CD1c-positive myeloid dendritic cell (primary cell): ENCODE data around the gene TFF1.

Experiments used
- DNase-seq: peaks from one replicate; pipeline ENCODE4 v3.0.0-alpha.2; 2016; ENCODE audit errors: extremely low spot score

Gene TFF1

DNA sequence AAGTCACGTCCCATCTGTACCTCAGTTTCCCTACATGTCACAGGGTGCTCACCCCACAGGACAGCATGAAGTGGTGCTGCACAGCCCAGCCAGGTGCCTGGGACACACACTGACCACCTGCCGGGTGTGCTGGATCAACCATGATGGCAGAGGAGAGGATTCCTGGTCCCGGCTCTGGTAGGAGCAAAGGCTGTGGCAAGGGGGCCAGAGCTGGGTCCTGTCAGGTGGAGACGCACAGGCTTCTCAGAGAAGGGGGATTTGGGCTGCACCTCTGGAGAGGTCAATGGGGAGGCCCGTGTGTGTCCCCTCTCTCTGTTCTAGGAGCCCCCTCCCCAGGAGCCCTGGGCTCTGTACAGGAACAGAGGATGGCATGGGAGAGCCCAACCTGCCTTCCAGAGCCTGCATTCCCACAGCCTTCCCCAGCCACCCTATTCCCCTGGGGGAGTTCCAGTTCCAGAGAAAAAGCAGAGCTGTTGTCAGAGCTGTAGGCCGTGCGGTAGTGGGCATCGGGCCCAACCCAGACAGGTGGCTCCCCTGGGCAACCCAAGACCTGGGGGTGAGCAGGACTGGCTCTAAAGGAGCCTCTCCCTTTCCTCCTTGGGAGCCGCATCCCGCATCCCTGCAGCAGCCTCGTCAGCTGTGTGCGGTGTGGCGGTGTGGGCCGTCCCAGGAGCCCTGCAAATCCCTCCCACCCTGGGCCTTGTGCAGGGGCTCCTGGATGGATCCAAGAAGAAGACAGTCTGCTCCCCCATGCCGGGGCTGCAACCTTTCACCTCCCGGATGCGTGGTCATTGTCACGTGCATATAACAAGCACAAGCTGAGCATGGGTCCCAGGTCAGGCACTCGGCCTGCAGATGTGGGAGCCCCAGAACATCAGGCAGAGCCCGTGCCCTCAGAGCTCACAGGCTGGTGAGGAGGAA is 48.2 kb downstream of the TFF1 start:
- no peak for DNase-seq

DNA sequence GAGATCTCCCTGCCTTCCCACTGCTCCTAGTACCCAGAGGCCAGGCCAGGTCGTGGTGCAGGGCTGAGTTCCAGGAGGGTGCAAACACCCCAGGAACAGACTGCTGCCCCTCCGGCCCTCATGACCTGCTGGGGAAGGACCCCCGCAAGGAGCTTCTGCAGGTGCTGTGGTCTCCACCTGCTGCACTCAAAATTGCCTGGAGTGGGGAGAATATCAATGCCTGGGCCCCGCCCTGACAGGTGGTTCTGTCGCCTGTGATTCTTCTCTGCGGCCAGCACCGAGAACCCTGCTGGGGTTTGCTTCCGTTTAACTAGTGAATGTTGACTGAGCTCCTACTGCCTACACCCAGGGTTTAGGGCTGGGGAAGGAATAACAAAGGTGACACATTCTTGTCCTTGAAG is 49.0 kb downstream of the TFF1 start:
- DNase-seq: no peak

DNA sequence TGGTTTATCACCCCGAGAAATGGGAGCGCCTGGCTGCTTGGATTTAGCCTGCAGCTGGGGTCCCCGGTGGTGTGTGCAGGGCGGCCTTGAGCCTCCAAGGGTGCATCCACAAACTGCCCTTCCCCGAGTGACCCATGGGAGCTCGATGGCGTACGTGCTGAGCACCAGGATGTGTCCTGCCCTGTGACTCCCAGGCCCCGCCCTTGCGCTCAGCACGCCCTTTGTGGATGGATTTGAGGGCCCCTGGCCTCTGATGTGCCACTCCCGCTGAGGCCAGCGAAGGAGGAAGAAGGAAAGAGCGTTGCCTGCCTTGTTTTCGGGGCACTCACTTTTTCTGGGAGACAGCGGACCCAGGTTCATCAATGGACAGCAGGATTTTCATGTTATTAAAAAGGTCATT is 49.4 kb downstream of the TFF1 start:
- no peak for DNase-seq

DNA sequence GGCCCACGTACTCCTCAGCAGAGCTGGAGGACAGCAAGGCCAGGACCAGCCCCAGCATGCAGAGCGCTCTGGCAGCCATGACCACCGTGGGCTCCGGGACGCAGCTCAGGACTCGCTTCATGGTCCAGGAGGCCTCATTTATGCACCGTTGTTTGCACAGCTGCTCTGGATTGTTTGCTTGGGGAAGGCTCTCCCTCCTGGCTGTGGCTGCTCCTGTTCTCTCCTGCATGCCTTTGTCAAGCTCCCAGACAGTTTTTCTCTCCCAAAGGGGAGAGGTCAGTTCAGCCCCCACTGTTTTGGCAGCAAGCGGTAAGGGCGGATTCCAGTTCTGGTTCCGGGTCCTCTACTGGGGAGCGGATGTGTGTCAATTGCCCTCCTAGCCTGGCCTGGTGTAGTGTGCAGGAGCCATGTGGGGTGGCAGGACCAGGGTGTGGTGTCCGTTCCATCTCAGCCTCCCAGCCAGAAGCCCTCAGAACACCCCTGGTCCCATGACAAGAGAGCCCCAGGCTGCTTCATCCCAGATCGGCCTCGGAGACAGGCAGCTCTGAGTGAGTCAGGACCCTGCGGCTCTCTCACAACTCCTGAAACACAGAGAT is 50.9 kb downstream of the TFF1 start, which contains the start of gene TFF3:
Gene TFF3 (minus strand): TSS at position 114 of the 596 bp plus-strand sequence. CDS start 35 bp downstream, at position 79.
- DNase-seq: no peak

DNA sequence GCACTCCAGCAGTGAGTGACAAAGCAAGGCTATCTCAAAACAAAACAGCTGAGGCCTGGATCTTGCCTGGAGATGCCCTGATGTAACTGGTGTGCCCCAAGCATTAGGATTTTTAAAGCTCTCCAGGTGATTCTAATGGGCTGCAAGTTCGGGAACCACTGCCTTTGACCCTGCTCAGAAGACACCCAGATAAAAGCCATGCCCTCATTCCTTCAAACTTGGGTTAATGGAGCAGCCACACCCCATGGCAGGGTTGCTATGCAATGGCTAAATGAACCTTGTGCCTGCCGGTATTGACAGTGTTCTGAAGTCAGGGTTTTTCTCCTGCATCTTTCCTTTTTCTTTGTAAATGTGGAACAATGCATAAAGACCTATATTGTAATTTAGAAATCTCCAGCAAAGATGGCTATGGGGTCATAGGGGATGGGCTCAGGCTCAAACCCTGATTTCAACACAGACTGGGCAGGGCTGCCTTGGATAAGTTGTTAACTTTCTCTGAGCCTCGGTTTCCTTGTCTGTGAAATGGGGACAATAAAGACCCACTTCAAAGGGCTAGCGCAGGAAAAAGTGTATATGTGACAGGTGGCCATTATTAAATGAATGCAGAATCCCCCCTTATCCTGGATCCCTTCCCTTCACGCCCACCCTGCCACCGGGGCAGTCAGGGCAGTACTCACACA is 51.6 kb downstream of the TFF1 start:
- no peak for DNase-seq

DNA sequence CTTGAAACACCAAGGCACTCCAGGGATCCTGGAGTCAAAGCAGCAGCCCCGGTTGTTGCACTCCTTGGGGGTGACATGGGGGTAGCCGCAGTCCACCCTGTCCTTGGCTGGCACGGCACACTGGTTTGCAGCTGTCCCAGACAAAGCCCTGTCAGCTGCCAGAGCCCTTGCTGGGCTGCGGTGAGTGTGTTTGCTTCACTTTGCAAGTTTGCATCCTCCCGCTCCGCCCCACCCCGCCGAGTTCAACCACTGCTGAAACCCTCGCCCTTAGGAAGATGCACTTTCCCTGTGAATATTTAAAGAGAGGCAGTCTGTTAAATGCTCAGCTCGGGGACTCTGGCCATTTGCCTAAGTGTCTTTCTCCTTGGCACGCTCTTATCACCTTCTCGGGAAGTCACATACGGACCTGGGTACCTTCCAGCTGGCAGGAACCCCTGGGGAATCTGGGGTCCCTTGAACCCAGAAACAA is 52.8 kb downstream of the TFF1 start:
- no peak for DNase-seq

DNA sequence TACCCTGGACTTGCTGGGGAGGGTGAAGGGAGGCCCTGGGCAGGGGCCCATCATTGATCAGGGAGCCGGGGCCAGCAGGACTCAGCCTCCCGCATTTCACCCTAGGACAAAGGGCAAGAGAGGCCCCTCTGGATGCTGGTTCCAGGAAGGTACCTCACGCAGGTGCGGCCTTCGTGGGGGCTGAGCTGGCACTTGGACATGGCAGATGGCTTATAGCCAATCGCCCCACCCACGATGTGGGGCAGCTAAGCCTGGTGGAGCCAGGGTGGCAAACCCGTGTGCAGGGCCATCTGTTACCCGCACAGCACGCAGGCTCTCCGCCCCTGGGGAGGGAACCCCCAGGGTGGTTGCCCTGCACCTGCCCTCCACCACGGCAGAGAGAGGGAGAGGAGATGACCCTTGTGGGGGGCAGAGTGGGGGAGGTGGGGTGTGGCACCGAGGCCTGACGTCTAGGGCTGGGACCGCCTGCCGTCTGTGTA is 53.7 kb downstream of the TFF1 start:
- no peak for DNase-seq
